GM12892 (cell line): ENCODE results near the gene DIABLO.

Experiments
- DNase-seq: peaks from one replicate; pipeline ENCODE4 v3.0.0; 2011; ENCODE audit not compliant: insufficient read length
- FAIRE-seq: peaks from 2 replicates; lab custom pipeline; 2011; peaks lifted over from hg19 to GRCh38; lab: Jason Lieb, UNC
- POLR2A ChIP-seq: IDR thresholded peaks from 2 replicates; pipeline ENCODE4 v1.6.1; 2011; ENCODE audit warnings: low read depth, low read length, control low read depth
- POLR2AphosphoS5 ChIP-seq: IDR thresholded peaks from 2 replicates; pipeline ENCODE4 v1.6.1; 2011; ENCODE audit warnings: low read depth, low read length, control low read depth
- TAF1 ChIP-seq: IDR thresholded peaks from 2 replicates; pipeline ENCODE4 v1.6.1; 2011; ENCODE audit warnings: low read depth, mild to moderate bottlenecking, control low read depth, low read length, borderline replicate concordance

DIABLO gene

DNA sequence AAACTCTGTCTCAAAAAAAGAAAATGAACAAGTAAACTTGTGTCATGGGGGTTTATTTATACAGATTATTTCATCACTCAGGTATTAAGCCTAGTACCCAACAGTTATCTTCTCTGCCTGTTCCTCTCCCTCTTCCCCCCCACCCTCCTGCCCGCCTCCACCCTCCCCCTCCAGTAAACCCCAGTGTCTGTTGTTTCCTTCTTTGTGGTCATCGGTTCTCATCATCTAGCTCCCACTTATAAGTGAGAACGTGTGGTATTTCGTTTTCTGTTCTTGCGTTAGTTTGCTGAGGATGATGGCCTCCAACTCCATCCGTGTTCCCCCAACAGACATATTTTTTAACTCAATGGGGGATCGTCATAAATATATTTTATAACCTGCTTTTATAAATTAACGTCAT lies 64.2 kb downstream of the DIABLO start:
- FAIRE-seq (no peak), DNase-seq (no peak)
- TF ChIP-seq TAF1 (no peak), POLR2A (no peak), POLR2AphosphoS5 (no peak)

DNA sequence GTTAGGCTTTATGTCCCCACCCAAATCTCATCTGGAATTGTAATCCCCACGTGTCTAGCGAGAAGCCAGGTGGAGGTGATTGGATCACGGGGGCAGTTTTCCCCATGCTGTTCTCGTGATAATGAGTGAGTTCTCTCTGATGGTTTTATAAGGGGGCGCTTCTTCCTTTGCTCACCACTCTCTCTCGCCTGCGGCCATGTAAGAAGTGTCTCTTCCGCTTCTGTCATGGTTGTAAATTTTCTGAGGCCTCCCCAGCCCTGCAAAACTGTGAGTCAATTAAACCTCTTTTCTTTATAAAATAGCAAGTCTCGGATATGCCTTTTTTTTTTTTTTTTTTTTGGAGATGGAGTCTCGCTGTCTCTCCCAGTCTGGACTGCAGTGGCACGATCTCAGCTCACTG lies 65.1 kb downstream of the DIABLO start:
- DNase-seq: no peak
- FAIRE-seq: no peak
- TF ChIP-seq POLR2AphosphoS5 (no peak), TAF1 (no peak), POLR2A (no peak)

DNA sequence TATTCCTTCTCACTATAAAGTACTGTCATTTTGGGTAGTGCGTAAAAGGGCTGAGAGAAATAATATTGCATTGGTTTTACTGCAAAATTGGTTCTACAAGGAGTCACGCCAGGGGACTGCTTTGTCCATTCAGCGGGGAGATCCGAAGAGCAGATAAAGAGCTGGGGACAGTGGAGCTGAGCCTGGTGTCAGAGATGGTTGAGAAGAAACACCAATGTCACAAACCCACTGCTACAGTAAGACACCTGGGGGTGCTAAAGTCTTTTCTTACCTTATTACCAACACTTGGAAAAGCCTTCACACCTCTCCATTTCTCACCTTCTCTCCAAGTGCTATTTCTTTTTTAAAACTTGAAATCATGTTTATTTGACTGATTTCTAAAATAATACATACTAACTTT lies 66.0 kb downstream of the DIABLO start:
- no peak for TF ChIP-seq TAF1
- TF ChIP-seq POLR2AphosphoS5: no peak
- no peak for TF ChIP-seq POLR2A
- DNase-seq: no peak
- no peak for FAIRE-seq

DNA sequence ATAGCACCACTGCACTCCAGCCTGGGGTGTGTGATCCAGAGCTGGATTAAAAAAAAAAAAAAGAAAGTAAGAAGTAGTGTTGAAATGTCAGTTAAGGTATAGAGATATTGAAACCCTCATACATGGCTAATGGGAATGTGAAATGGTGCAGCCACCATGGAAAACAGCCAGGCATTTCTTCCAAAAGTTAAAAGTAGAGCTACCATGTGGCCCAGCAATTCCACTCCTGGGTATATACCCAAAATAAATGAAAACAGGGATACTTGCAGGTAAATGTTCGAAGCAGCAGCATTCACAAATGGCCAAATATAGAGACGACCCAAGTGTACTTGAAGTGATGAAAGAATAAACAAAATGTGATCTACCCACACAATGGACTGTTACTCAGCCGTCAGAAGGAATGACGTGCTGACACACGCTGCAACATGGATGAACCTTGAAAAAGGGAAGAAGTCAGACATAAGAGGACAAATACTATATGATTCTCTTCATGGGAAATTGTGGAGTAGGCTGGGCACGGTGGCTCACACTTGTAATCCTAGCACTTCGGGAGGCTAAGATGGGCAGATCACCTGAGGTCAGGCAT lies 67.1 kb downstream of the DIABLO start:
- no peak for FAIRE-seq
- DNase-seq: no peak
- TF ChIP-seq POLR2AphosphoS5 (no peak), POLR2A (no peak), TAF1 (no peak)
